Nephron (organoid): ENCODE results near the gene MARVELD1.

Source experiments
- H3K27ac Mint-ChIP-seq, 3 experiments: 2 replicates each; pipeline ENCODE4 v1.8.0; 2020; ENCODE audit warnings: mixed read lengths in 3 of 3, mild to moderate bottlenecking in 2 of 3, moderate library complexity in 1 of 3
- H3K27me3 Mint-ChIP-seq: 2 replicates; pipeline ENCODE4 v1.8.0; 2021; ENCODE audit warnings: low read depth, mild to moderate bottlenecking, moderate library complexity, mixed read lengths
- H3K36me3 Mint-ChIP-seq: 2 replicates; pipeline ENCODE4 v1.8.0; 2020; ENCODE audit warnings: low read depth, mixed read lengths
- H3K4me1 Mint-ChIP-seq: 2 replicates; pipeline ENCODE4 v1.8.0; 2020; ENCODE audit warnings: mixed read lengths
- H3K4me3 Mint-ChIP-seq, 3 experiments: 2 replicates each; pipeline ENCODE4 v1.8.0; 2020; ENCODE audit warnings: mild to moderate bottlenecking in 3 of 3, mixed read lengths in 3 of 3, moderate library complexity in 2 of 3
- H3K9me3 Mint-ChIP-seq: 2 replicates; pipeline ENCODE4 v1.8.0; 2020; ENCODE audit warnings: mixed read lengths
- TF ChIP-seq, protein P1 (sequence below), 3 experiments: fragments of 200-600 bp; sonication (generic); IDR thresholded peaks; one replicate each; pipeline ENCODE4 v1.5.0; 2021; ENCODE audit warnings: antibody characterized with exemption in 3 of 3; ENCODE audit not compliant: unreplicated experiment in 3 of 3

The MARVELD1 gene

GRCh38 chr10:97673736-97674525 is 39.6 kb upstream of the MARVELD1 start:
- H3K27ac Mint-ChIP-seq = peak overlapping the region; percentile 16 to 78 (median 59)
- H3K36me3 Mint-ChIP-seq = peaks cover 37% of the 10 kb centered on the region
- no peaks in the 10 kb centered on the region for H3K9me3 Mint-ChIP-seq
- no peaks in the 10 kb centered on the region for H3K27me3 Mint-ChIP-seq
- H3K4me3 Mint-ChIP-seq = no peak overlapping the region
- TF ChIP-seq, protein P1, sequence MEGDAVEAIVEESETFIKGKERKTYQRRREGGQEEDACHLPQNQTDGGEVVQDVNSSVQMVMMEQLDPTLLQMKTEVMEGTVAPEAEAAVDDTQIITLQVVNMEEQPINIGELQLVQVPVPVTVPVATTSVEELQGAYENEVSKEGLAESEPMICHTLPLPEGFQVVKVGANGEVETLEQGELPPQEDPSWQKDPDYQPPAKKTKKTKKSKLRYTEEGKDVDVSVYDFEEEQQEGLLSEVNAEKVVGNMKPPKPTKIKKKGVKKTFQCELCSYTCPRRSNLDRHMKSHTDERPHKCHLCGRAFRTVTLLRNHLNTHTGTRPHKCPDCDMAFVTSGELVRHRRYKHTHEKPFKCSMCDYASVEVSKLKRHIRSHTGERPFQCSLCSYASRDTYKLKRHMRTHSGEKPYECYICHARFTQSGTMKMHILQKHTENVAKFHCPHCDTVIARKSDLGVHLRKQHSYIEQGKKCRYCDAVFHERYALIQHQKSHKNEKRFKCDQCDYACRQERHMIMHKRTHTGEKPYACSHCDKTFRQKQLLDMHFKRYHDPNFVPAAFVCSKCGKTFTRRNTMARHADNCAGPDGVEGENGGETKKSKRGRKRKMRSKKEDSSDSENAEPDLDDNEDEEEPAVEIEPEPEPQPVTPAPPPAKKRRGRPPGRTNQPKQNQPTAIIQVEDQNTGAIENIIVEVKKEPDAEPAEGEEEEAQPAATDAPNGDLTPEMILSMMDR (IDR thresholded peaks at IDR 0.05; ENCODE audit: unreplicated experiment in 3 of 3) = no peak
- no peaks in the 10 kb centered on the region for H3K4me1 Mint-ChIP-seq

DNA sequence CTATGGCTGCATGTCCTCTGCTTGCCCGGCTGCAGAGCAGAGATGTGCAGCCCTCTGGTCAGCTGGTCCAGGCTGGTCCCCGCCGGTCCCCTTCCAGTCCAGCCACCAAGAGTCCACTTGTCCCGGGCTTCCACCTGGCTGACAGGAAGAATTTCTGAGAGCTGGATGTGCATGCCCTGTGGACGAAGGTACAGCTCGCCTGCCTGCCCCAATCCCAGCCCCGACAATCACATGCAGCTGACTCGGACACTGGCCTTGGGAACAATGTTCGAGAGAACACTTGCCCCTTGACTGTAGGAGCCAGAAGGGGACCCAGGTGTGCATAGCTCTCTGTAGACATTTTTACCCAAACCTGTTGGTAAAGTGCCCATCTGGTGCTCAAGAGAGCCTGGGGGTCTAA is 38.3 kb upstream of the MARVELD1 start:
- Mint-ChIP-seq H3K4me3 (no peak overlapping the region), H3K27ac (no peak overlapping the region), H3K4me1 (no peaks in the 10 kb centered on the region), H3K27me3 (no peaks in the 10 kb centered on the region), H3K36me3 (peaks cover 32% of the 10 kb centered on the region), H3K9me3 (no peaks in the 10 kb centered on the region)
- TF ChIP-seq, protein P1 (IDR thresholded peaks at IDR 0.05; ENCODE audit: unreplicated experiment in 3 of 3) = no peak

GRCh38 chr10:97676770-97677581 is 36.6 kb upstream of the MARVELD1 start:
- H3K9me3 Mint-ChIP-seq = no peaks in the 10 kb centered on the region
- no peak overlapping the region for H3K4me3 Mint-ChIP-seq
- H3K27ac Mint-ChIP-seq = no peak overlapping the region
- H3K27me3 Mint-ChIP-seq = no peaks in the 10 kb centered on the region
- TF ChIP-seq, protein P1 (IDR thresholded peaks at IDR 0.05; ENCODE audit: unreplicated experiment in 3 of 3) = peak; percentile 81 to 93 (median 86)
- peaks cover 21% of the 10 kb centered on the region for H3K36me3 Mint-ChIP-seq
- no peaks in the 10 kb centered on the region for H3K4me1 Mint-ChIP-seq

DNA sequence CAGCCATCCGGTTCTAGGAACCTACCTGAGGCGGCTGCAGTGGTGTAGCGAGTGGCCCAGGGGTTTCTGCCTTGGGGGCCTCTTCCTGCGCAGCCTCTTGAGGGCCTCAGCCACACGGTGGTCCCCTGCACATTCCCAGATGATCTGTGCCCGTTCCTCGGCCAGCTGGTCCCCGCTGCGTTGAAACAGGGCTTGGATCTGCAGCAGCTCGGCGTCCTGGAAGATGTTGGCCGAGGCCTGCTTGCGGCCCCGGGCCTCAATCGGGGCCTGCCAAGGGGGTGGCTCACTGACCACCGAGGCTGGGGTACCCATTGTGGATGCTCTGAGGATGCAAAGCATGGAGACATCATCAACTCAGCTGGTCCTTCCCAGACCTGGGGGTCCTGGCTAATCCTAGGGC is 33.9 kb upstream of the MARVELD1 start:
- peaks cover 6% of the 10 kb centered on the region for H3K4me1 Mint-ChIP-seq
- H3K27ac Mint-ChIP-seq = no peak overlapping the region
- TF ChIP-seq, protein P1 (IDR thresholded peaks at IDR 0.05; ENCODE audit: unreplicated experiment in 3 of 3) = no peak
- H3K36me3 Mint-ChIP-seq = peaks cover 7% of the 10 kb centered on the region
- H3K4me3 Mint-ChIP-seq = no peak overlapping the region
- no peaks in the 10 kb centered on the region for H3K27me3 Mint-ChIP-seq
- H3K9me3 Mint-ChIP-seq = no peaks in the 10 kb centered on the region

DNA sequence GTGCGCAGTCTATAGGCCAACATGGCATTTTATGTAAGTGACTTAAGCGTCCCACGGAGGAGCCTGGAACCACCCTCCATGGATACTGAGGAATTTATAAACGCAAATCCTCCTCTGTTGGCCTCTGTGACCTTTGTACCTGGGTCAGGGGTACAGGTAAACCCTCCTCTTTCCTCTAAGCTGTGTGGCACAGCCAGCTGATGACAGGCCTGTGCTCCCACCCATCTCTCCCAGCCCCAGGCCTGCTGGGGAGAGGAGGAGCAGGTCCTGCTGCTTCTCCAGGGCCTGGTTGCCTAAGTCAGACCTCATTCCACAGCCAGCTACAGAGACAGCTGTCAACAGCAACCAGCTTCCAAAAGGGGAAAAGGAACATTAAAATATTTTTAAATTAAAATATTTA is 31.5 kb upstream of the MARVELD1 start:
- TF ChIP-seq, protein P1 (IDR thresholded peaks at IDR 0.05; ENCODE audit: unreplicated experiment in 3 of 3) = no peak
- Mint-ChIP-seq H3K36me3 (no peaks in the 10 kb centered on the region), H3K27ac (no peak overlapping the region), H3K9me3 (no peaks in the 10 kb centered on the region), H3K4me3 (no peak overlapping the region), H3K27me3 (no peaks in the 10 kb centered on the region), H3K4me1 (peaks cover 13% of the 10 kb centered on the region)
